PFSK-1 (cell line): ENCODE data around the gene CRTAC1.

Experiments used
- FOXP2 ChIP-seq: optimal IDR thresholded peaks from 2 replicates; pipeline ENCODE3; 2011; ENCODE audit warnings: borderline replicate concordance, control low read depth, inconsistent platforms; ENCODE audit not compliant: insufficient read depth; ENCODE audit errors: extremely low read length, extremely low read depth
- POLR2AphosphoS5 ChIP-seq: IDR thresholded peaks from 2 replicates; pipeline ENCODE4 v1.6.1; 2012; ENCODE audit warnings: low read depth, mild to moderate bottlenecking, control low read depth, low read length, moderate library complexity
- REST ChIP-seq, 2 experiments: IDR thresholded peaks; 2 replicates each; pipeline versions ENCODE4 v1.6.1 to v1.8.0; 2011 to 2012; ENCODE audit warnings: low read depth in 2 of 2, low read length in 2 of 2, control low read depth in 1 of 2, inconsistent platforms in 1 of 2, mild to moderate bottlenecking in 1 of 2, moderate library complexity in 1 of 2; ENCODE audit not compliant: insufficient read depth in 1 of 2
- SIN3A ChIP-seq: IDR thresholded peaks from 2 replicates; pipeline ENCODE4 v1.6.1; 2012; ENCODE audit warnings: mild to moderate bottlenecking, low read length, moderate library complexity, borderline replicate concordance; ENCODE audit not compliant: insufficient read depth
- TAF1 ChIP-seq: IDR thresholded peaks from 2 replicates; pipeline ENCODE4 v1.6.1; 2012; ENCODE audit warnings: low read length, control low read depth, borderline replicate concordance; ENCODE audit not compliant: insufficient read depth

- no peak for TF ChIP-seq POLR2AphosphoS5
- no peak for TF ChIP-seq TAF1
- no peak for TF ChIP-seq REST (IDR thresholded peaks at IDR 0.05; ENCODE audit: insufficient read depth in 1 of 2, low read depth in 2 of 2, low read length in 2 of 2)
- TF ChIP-seq FOXP2: no peak
- no peak for TF ChIP-seq SIN3A
Observed at GRCh38 chr10:97975598-97975997, 54.8 kb downstream of the CRTAC1 start.
